HG02852 (cell line): Measurements from ENCODE around the gene OR2AG1.

Experiments
- ATAC-seq: cut with Tn5 transposase; IDR thresholded peaks from one replicate; pipeline ENCODE4 v1.9.1; 2021; ENCODE audit warnings: mild to moderate bottlenecking, moderate library complexity; ENCODE audit not compliant: unreplicated experiment

The OR2AG1 gene

GRCh38 chr11:6782720-6783119 lies at the start of gene OR2AG1:
TSS of gene OR2AG1 (plus strand) at chr11:6783020. CDS start at chr11:6785038, 2,018 bp downstream.
- ATAC-seq: no peak

- ATAC-seq: no peak
These were observed 49.2 kb upstream of the OR2AG1 start for GRCh38 chr11:6733326-6734275.

GRCh38 chr11:6734616-6735015 lies 48.2 kb upstream of the OR2AG1 start:
- ATAC-seq: no peak

- no peak for ATAC-seq
These were observed 47.5 kb upstream of the OR2AG1 start for GRCh38 chr11:6735306-6735705.

- ATAC-seq: no peak
These were observed 46.2 kb upstream of the OR2AG1 start for GRCh38 chr11:6736495-6737121.

- ATAC-seq: peak; percentile 83
These were observed 44.9 kb upstream of the OR2AG1 start for GRCh38 chr11:6737872-6738466.

GRCh38 chr11:6738590-6738989 lies 44.2 kb upstream of the OR2AG1 start:
- ATAC-seq: no peak

GRCh38 chr11:6742260-6742659 lies 40.6 kb upstream of the OR2AG1 start:
- ATAC-seq: no peak

- no peak for ATAC-seq
These were observed 37.8 kb upstream of the OR2AG1 start for GRCh38 chr11:6745018-6745417.

- ATAC-seq: peak; percentile 64
These were observed 37.3 kb upstream of the OR2AG1 start for GRCh38 chr11:6745465-6746015.

- peak; percentile 77 for ATAC-seq
These were observed 36.7 kb upstream of the OR2AG1 start for GRCh38 chr11:6746086-6746618.

GRCh38 chr11:6746626-6747025 lies 36.2 kb upstream of the OR2AG1 start:
- peak; percentile 19 for ATAC-seq

- no peak for ATAC-seq
These were observed 35.6 kb upstream of the OR2AG1 start for GRCh38 chr11:6747097-6747668.

GRCh38 chr11:6755303-6755952 lies 27.4 kb upstream of the OR2AG1 start:
- ATAC-seq: peak; percentile 52

GRCh38 chr11:6755953-6756347 lies 26.9 kb upstream of the OR2AG1 start:
- ATAC-seq: no peak

- ATAC-seq: peak; percentile 79
These were observed 25.4 kb upstream of the OR2AG1 start for GRCh38 chr11:6757373-6757967.

- ATAC-seq: peak; percentile 93
These were observed 10.6 kb upstream of the OR2AG1 start, which contains the start of gene OR2AG2 for GRCh38 chr11:6771926-6772893. TSS of gene OR2AG2 (minus strand) at chr11:6771976. CDS start at chr11:6768957, 3,019 bp downstream.

GRCh38 chr11:6778518-6778917 lies 4.3 kb upstream of the OR2AG1 start:
- no peak for ATAC-seq

GRCh38 chr11:6780829-6781228 lies 2.0 kb upstream of the OR2AG1 start:
- ATAC-seq: no peak
